H1 (cell line): ENCODE measurements around the gene KIF26B. TPM values are rescaled to one million over a fixed set of nuclear protein-coding genes. Genes with fewer than 3 reads are reported as not detected.

Experiments used
- CTCF ChIA-PET: fragments of 300-600 bp; sonication (Branson Sonifier 250); formaldehyde crosslinking; loops from one replicate; lab custom pipeline; 2021; ENCODE audit not compliant: partially characterized antibody; lab: Charles Lee
- POLR2A ChIA-PET: fragments of 300-600 bp; sonication (Branson Sonifier 250); formaldehyde crosslinking; loops from one replicate; lab custom pipeline; 2021; ENCODE audit warnings: inconsistent platforms; ENCODE audit not compliant: partially characterized antibody; lab: Charles Lee
- DNase-seq, 2 experiments: peaks; one replicate each; pipeline versions ENCODE4 v3.0.0 to v3.0.0-alpha.2; 2010 to 2022; ENCODE audit warnings: low spot score in 2 of 2, low read depth in 1 of 2, mixed read lengths in 1 of 2
- FAIRE-seq: peaks from 2 replicates; lab custom pipeline; 2011; peaks lifted over from hg19 to GRCh38; lab: Jason Lieb, UNC
- H2AFZ ChIP-seq: 2 replicates; pipeline ENCODE4 v1.8.1; 2012; ENCODE audit warnings: low read length, inconsistent platforms
- H2AK5ac ChIP-seq: 2 replicates; pipeline ENCODE4 v1.6.1; 2013; ENCODE audit warnings: low read depth, low read length
- H2BK120ac ChIP-seq: replicated peaks from 2 replicates; pipeline ENCODE3; 2013; ENCODE audit warnings: low read depth, low read length, inconsistent platforms
- H2BK12ac ChIP-seq: 2 replicates; pipeline ENCODE4 v1.6.1; 2013; ENCODE audit warnings: low read depth, low read length
- H2BK15ac ChIP-seq: 2 replicates; pipeline ENCODE4 v1.6.1; 2013; ENCODE audit warnings: low read length
- H2BK20ac ChIP-seq: 2 replicates; pipeline ENCODE4 v1.6.1; 2013; ENCODE audit warnings: low read length
- H2BK5ac ChIP-seq: 2 replicates; pipeline ENCODE4 v1.6.1; 2013; ENCODE audit warnings: low read depth, low read length
- H3K14ac ChIP-seq: 2 replicates; pipeline ENCODE4 v1.6.1; 2013; ENCODE audit warnings: inconsistent platforms; ENCODE audit not compliant: insufficient read length
- H3K18ac ChIP-seq: 2 replicates; pipeline ENCODE4 v1.6.1; 2013; ENCODE audit warnings: low read length; ENCODE audit errors: extremely low read depth
- H3K23ac ChIP-seq: 2 replicates; pipeline ENCODE4 v1.6.1; 2013; ENCODE audit warnings: inconsistent platforms; ENCODE audit not compliant: insufficient read length
- H3K23me2 ChIP-seq: 2 replicates; pipeline ENCODE4 v1.6.1; 2013; ENCODE audit warnings: low read depth, low read length
- H3K27ac ChIP-seq: 2 replicates; pipeline ENCODE4 v1.6.1; 2011; ENCODE audit warnings: low read depth, low read length, inconsistent platforms
- H3K27me3 ChIP-seq, 4 experiments: replicated peaks in 1 of 4; 1 replicate in 1 of 4; 2 replicates in 3 of 4; pipeline versions ENCODE4 v1.6.1 to v1.8.1; 2011 to 2013; ENCODE audit warnings: low read length in 3 of 4, mild to moderate bottlenecking in 3 of 4, inconsistent platforms in 2 of 4, mixed read lengths in 2 of 4, moderate library complexity in 1 of 4; ENCODE audit not compliant: control insufficient read depth in 3 of 4, insufficient read depth in 3 of 4; ENCODE audit errors: extremely low read depth in 1 of 4
- H3K36me3 ChIP-seq, 4 experiments: 2 replicates each; pipeline versions ENCODE4 v1.6.1 to v1.8.1; 2011 to 2013; ENCODE audit warnings: mild to moderate bottlenecking in 4 of 4, low read length in 3 of 4, moderate library complexity in 2 of 4, control low read depth in 1 of 4, inconsistent platforms in 1 of 4; ENCODE audit not compliant: insufficient read depth in 4 of 4, control insufficient read depth in 2 of 4
- H3K4ac ChIP-seq: replicated peaks from 2 replicates; pipeline ENCODE3; 2013; ENCODE audit warnings: low read length, low read depth, mixed read lengths, inconsistent platforms; ENCODE audit not compliant: insufficient read length
- H3K4me1 ChIP-seq, 4 experiments: replicated peaks in 1 of 4; 1 replicate in 1 of 4; 2 replicates in 3 of 4; pipeline versions ENCODE4 v1.6.1 to v1.8.1; 2011 to 2013; ENCODE audit warnings: low read length in 3 of 4, inconsistent platforms in 2 of 4, mixed read lengths in 1 of 4; ENCODE audit not compliant: insufficient read depth in 4 of 4, control insufficient read depth in 3 of 4
- H3K4me2 ChIP-seq, 2 experiments: 2 replicates each; pipeline versions ENCODE4 v1.6.1 to v1.8.1; 2011 to 2013; ENCODE audit warnings: low read depth in 2 of 2, low read length in 2 of 2, control low read depth in 1 of 2, inconsistent platforms in 1 of 2, mild to moderate bottlenecking in 1 of 2; ENCODE audit not compliant: insufficient read depth in 1 of 2
- H3K4me3 ChIP-seq, 4 experiments: fragments of 200-600, 300-600 bp in 1 of 4; sonication (generic), shearing (Covaris generic), sonication (Bioruptor Twin) in 1 of 4; 2 replicates each; pipeline versions ENCODE4 v1.5.1 to v1.8.1; 2011 to 2016; ENCODE audit warnings: low read length in 4 of 4, low read depth in 3 of 4, control low read depth in 2 of 4, inconsistent platforms in 2 of 4, mild to moderate bottlenecking in 2 of 4, mixed read lengths in 1 of 4, moderate library complexity in 1 of 4; ENCODE audit not compliant: insufficient read depth in 2 of 4; ENCODE audit errors: extremely low read depth in 1 of 4
- H3K56ac ChIP-seq: replicated peaks from 2 replicates; pipeline ENCODE3; 2013; ENCODE audit warnings: low read depth, mild to moderate bottlenecking, mixed read lengths, low read length, inconsistent platforms; ENCODE audit not compliant: insufficient read length
- H3K79me1 ChIP-seq: 2 replicates; pipeline ENCODE4 v1.6.1; 2013; ENCODE audit warnings: low read depth, low read length, control low read depth
- H3K79me2 ChIP-seq, 2 experiments: 2 replicates each; pipeline versions ENCODE4 v1.6.1 to v1.8.1; 2012 to 2013; ENCODE audit warnings: low read length in 2 of 2, mild to moderate bottlenecking in 2 of 2, inconsistent platforms in 1 of 2; ENCODE audit not compliant: insufficient read depth in 2 of 2, control insufficient read depth in 1 of 2
- H3K9ac ChIP-seq, 4 experiments: replicated peaks in 1 of 4; 1 replicate in 1 of 4; 2 replicates in 3 of 4; pipeline versions ENCODE4 v1.6.1 to v1.8.1; 2011 to 2013; ENCODE audit warnings: low read depth in 3 of 4, low read length in 3 of 4, control low read depth in 2 of 4, mild to moderate bottlenecking in 2 of 4, moderate library complexity in 2 of 4, inconsistent platforms in 1 of 4; ENCODE audit errors: extremely low read depth in 1 of 4
- H3K9me3 ChIP-seq, 2 experiments: 2 replicates each; pipeline versions ENCODE4 v1.6.1 to v1.8.1; 2012 to 2013; ENCODE audit warnings: mild to moderate bottlenecking in 2 of 2, moderate library complexity in 2 of 2, control low read depth in 1 of 2, inconsistent platforms in 1 of 2, low read depth in 1 of 2, low read length in 1 of 2, mixed read lengths in 1 of 2; ENCODE audit not compliant: insufficient read depth in 2 of 2
- H4K20me1 ChIP-seq, 2 experiments: replicated peaks in 1 of 2; 2 replicates each; pipeline versions ENCODE3 to v1.8.1; 2011 to 2013; ENCODE audit warnings: inconsistent platforms in 2 of 2, low read length in 2 of 2, mild to moderate bottlenecking in 1 of 2; ENCODE audit not compliant: insufficient read depth in 2 of 2, control insufficient read depth in 1 of 2
- H4K5ac ChIP-seq: 2 replicates; pipeline ENCODE4 v1.6.1; 2013; ENCODE audit warnings: low read length, low read depth, mixed read lengths, inconsistent platforms; ENCODE audit not compliant: insufficient read length
- H4K8ac ChIP-seq: 2 replicates; pipeline ENCODE4 v1.8.0; 2013; ENCODE audit warnings: mild to moderate bottlenecking, moderate library complexity, low read length, inconsistent platforms; ENCODE audit not compliant: insufficient read depth; ENCODE audit errors: extremely low read depth
- H4K91ac ChIP-seq: replicated peaks from 2 replicates; pipeline ENCODE3; 2013; ENCODE audit warnings: low read length, mixed read lengths, inconsistent platforms; ENCODE audit not compliant: insufficient read length
- CTCF ChIP-seq, 3 experiments: IDR thresholded peaks; 1 replicate in 2 of 3; 2 replicates in 1 of 3; pipeline versions ENCODE4 v1.5.1 to v1.6.1; 2011; ENCODE audit warnings: low read length in 3 of 3, mild to moderate bottlenecking in 3 of 3, inconsistent platforms in 2 of 3, low read depth in 1 of 3, moderate library complexity in 1 of 3; ENCODE audit not compliant: insufficient read depth in 1 of 3; ENCODE audit errors: control extremely low read depth in 1 of 3
- FOSL1 ChIP-seq: IDR thresholded peaks from 2 replicates; pipeline ENCODE4 v1.6.1; 2011; ENCODE audit warnings: mild to moderate bottlenecking, low read depth, low read length, moderate library complexity; ENCODE audit not compliant: insufficient read depth
- MAFK ChIP-seq: IDR thresholded peaks from 2 replicates; pipeline ENCODE4 v1.6.1; 2012; ENCODE audit warnings: low read depth, mild to moderate bottlenecking, improper control_type of control experiment, low read length
- RAD21 ChIP-seq, 2 experiments: IDR thresholded peaks in 1 of 2; conservative IDR thresholded peaks in 1 of 2; 2 replicates each; pipeline ENCODE4 v1.6.1; 2011; ENCODE audit warnings: low read depth in 2 of 2, low read length in 2 of 2, improper control_type of control experiment in 1 of 2, inconsistent platforms in 1 of 2, mild to moderate bottlenecking in 1 of 2, moderate library complexity in 1 of 2
- RXRA ChIP-seq: IDR thresholded peaks from 2 replicates; pipeline ENCODE4 v1.6.1; 2011; ENCODE audit warnings: low read depth, mild to moderate bottlenecking, low read length, moderate library complexity; ENCODE audit not compliant: insufficient read depth
- TEAD4 ChIP-seq: IDR thresholded peaks from 2 replicates; pipeline ENCODE4 v1.6.1; 2012; ENCODE audit warnings: low read depth, low read length, inconsistent platforms, mixed read lengths
- WGBS, 2 experiments: shearing (Covaris generic) in 1 of 2; methylation state at CpG; one replicate each; pipeline versions ENCODE4 v1.1.6 to v1.1.7; 2013 to 2015; ENCODE audit warnings: low lambda C conversion rate in 2 of 2, mixed read lengths in 2 of 2, inconsistent platforms in 1 of 2, low coverage in 1 of 2, missing lambda C conversion rate in 1 of 2; ENCODE audit not compliant: insufficient replicate concordance in 2 of 2, insufficient coverage in 1 of 2, insufficient read length in 1 of 2; ENCODE audit errors: extremely low coverage in 1 of 2, missing lambda C conversion rate in 1 of 2; 5-methylcytosine and 5-hydroxymethylcytosine counted together
- polyA plus RNA-seq, 7 experiments: library from polyadenylated mRNA; depleted of rRNA in 3 of 7; stranded (reverse) in 5 of 7; unstranded in 2 of 7; fragments of >200 nt in 5 of 7; fragments of 200-250 nt in 2 of 7; gene quantifications; 1 replicate in 5 of 7; 2 replicates in 1 of 7; 4 replicates in 1 of 7; pipeline versions ENCODE4 v1.2.1 to v1.2.3, GENCODE V29; 2011 to 2013; ENCODE audit warnings: missing spikeins in 2 of 7, mixed read lengths in 2 of 7
- total RNA-seq: library from RNA; stranded (reverse); fragmentation: NEBNext Ultra II Directional; extraction: Animal tissue kit (Norgen Biotek cat#: 25700); gene quantifications from 2 replicates; pipeline ENCODE4 v1.2.1, GENCODE V29; 2021

Gene KIF26B
- total and polyA plus RNA-seq, 2 of the 8 experiments (the other 6 are each of a cell fraction or from before 2014, with no cell fraction given) = 0.06 to 0.28 TPM

- Histone ChIP-seq H4K20me1 (no peaks in the 10 kb centered on the region), H3K36me3 (no peaks in the 10 kb centered on the region), H3K79me1 (no peaks in the 10 kb centered on the region), H2BK20ac (no peak overlapping the region), H2BK5ac (no peak overlapping the region), H3K27me3 (no peaks in the 10 kb centered on the region), H2AFZ (no peak overlapping the region), H3K4me1 (no peaks in the 10 kb centered on the region), H3K9me3 (no peaks in the 10 kb centered on the region), H4K91ac (no peak overlapping the region), H3K56ac (no peak overlapping the region), H3K4me2 (no peak overlapping the region), H3K18ac (no peak overlapping the region), H4K5ac (no peak overlapping the region), H3K79me2 (no peaks in the 10 kb centered on the region), H3K14ac (no peak overlapping the region), H2BK15ac (no peak overlapping the region), H3K23ac (no peak overlapping the region), H4K8ac (no peak overlapping the region), H2BK12ac (no peak overlapping the region), H3K4ac (no peak overlapping the region), H2AK5ac (no peak overlapping the region), H3K4me3 (no peak overlapping the region), H3K23me2 (peaks cover 4% of the 10 kb centered on the region; the same call in 1 of the 2 replicates), H2BK120ac (no peak overlapping the region), H3K27ac (no peak overlapping the region), H3K9ac (no peak overlapping the region)
- POLR2A ChIA-PET = no interaction called here
- CTCF ChIA-PET = interaction anchor here (0.6 kb wide), 1 partner anchor 74 kb away, joined by 5 read pairs; no protein-coding TSS in a partner anchor
- no peak for DNase-seq
- FAIRE-seq = no peak
- WGBS, 2 experiments = 91% methylated on average over 1 of the region's 1 CpG; no CpG with 5 or more reads in 1 of the 2 experiments
- no peak for TF ChIP-seq TEAD4
- peak in 1 of 2 experiments; percentile 28; a peak in 1 of 4 replicates for TF ChIP-seq RAD21 (IDR thresholded peaks at IDR 0.05 in 1 of 2, conservative IDR thresholded peaks at IDR 0.05 in 1 of 2; ENCODE audit: low read depth in 2 of 2, low read length in 2 of 2)
- no peak for TF ChIP-seq MAFK
- peak; percentile 15 to 43 (median 18); a peak in 2 of 4 replicates for TF ChIP-seq CTCF (IDR thresholded peaks at IDR 0.05; ENCODE audit: control extremely low read depth in 1 of 3, insufficient read depth in 1 of 3, low read depth in 1 of 3, low read length in 3 of 3)
- TF ChIP-seq RXRA = no peak
- no peak for TF ChIP-seq FOSL1
Observed at GRCh38 chr1:245434280-245434679, 279.5 kb downstream of the KIF26B start.
